ENCODE results near the gene CACNA1C.

The CACNA1C gene

GRCh38 chr12:2171672-2172426, 119.1 kb downstream of the CACNA1C start:
- DNase-seq (ENCODE audit: low read depth): no peak

- DNase-seq (ENCODE audit: low read depth): no peak
These were observed 119.9 kb downstream of the CACNA1C start for GRCh38 chr12:2172491-2173214.

GRCh38 chr12:2173971-2174370, 121.2 kb downstream of the CACNA1C start:
- no peak for DNase-seq (ENCODE audit: low read depth)

- no peak for DNase-seq (ENCODE audit: low read depth)
These were observed 124.2 kb downstream of the CACNA1C start for GRCh38 chr12:2177003-2177402.

- no peak for DNase-seq (ENCODE audit: low read depth)
These were observed 125.0 kb downstream of the CACNA1C start for GRCh38 chr12:2177751-2178150.

GRCh38 chr12:2179058-2179457, 126.3 kb downstream of the CACNA1C start:
- DNase-seq (ENCODE audit: low read depth): no peak

- peak; percentile 91 for DNase-seq (ENCODE audit: low read depth)
These were observed 127.4 kb downstream of the CACNA1C start for GRCh38 chr12:2179953-2180736.

GRCh38 chr12:2180737-2181082, 127.9 kb downstream of the CACNA1C start:
- no peak for DNase-seq (ENCODE audit: low read depth)

- no peak for DNase-seq (ENCODE audit: low read depth)
These were observed 131.1 kb downstream of the CACNA1C start for GRCh38 chr12:2183556-2184541.

- no peak for DNase-seq (ENCODE audit: low read depth)
These were observed 133.1 kb downstream of the CACNA1C start for GRCh38 chr12:2185751-2186341.

GRCh38 chr12:2187195-2187945, 134.6 kb downstream of the CACNA1C start:
- no peak for DNase-seq (ENCODE audit: low read depth)

GRCh38 chr12:2190085-2190484, 137.3 kb downstream of the CACNA1C start:
- no peak for DNase-seq (ENCODE audit: low read depth)

GRCh38 chr12:2190896-2191533, 138.2 kb downstream of the CACNA1C start:
- no peak for DNase-seq (ENCODE audit: low read depth)

- no peak for DNase-seq (ENCODE audit: low read depth)
These were observed 138.9 kb downstream of the CACNA1C start for GRCh38 chr12:2191534-2192153.

GRCh38 chr12:2192231-2192630, 139.4 kb downstream of the CACNA1C start:
- DNase-seq (ENCODE audit: low read depth): no peak

- no peak for DNase-seq (ENCODE audit: low read depth)
These were observed 141.3 kb downstream of the CACNA1C start for GRCh38 chr12:2194060-2194459.

- no peak for DNase-seq (ENCODE audit: low read depth)
These were observed 141.8 kb downstream of the CACNA1C start for GRCh38 chr12:2194571-2194970.

- no peak for DNase-seq (ENCODE audit: low read depth)
These were observed 142.3 kb downstream of the CACNA1C start for GRCh38 chr12:2195085-2195484.

- no peak for DNase-seq (ENCODE audit: low read depth)
These were observed 145.3 kb downstream of the CACNA1C start for GRCh38 chr12:2198005-2198501.

All from HS-27A (cell line).